Gastroesophageal sphincter (tissue), 3 donors: ENCODE data around the gene AMDHD2.
"Not testable (repeated sequence)": the region's sequence is repeated elsewhere in the genome, so short reads cannot be mapped to it uniquely, and the experiment has no call there.

Source experiments
- EP300 ChIP-seq: sonication (generic); formaldehyde crosslinking; IDR thresholded peaks from one replicate; pipeline ENCODE4 v1.6.1; 2017; ENCODE audit warnings: antibody characterized with exemption, mild to moderate bottlenecking
- POLR2AphosphoS5 ChIP-seq: sonication (generic); formaldehyde crosslinking; IDR thresholded peaks from one replicate; pipeline ENCODE4 v1.6.1; 2017; ENCODE audit warnings: antibody characterized with exemption
- TF ChIP-seq, protein P1 (sequence below), 4 experiments: fragments of 200-600 bp in 2 of 4; fragments of 450-650 bp in 2 of 4; sonication (generic) in 1 of 4; IDR thresholded peaks; one replicate each; pipeline ENCODE4 v1.5.1; 2017 to 2019; ENCODE audit warnings: antibody characterized with exemption in 4 of 4, mild to moderate bottlenecking in 2 of 4, moderate library complexity in 2 of 4

GRCh38 chr16:2541409-2541808 is 21.2 kb downstream of the AMDHD2 start:
- TF ChIP-seq POLR2AphosphoS5, EP300: not testable (repeated sequence)
- TF ChIP-seq, protein P1, sequence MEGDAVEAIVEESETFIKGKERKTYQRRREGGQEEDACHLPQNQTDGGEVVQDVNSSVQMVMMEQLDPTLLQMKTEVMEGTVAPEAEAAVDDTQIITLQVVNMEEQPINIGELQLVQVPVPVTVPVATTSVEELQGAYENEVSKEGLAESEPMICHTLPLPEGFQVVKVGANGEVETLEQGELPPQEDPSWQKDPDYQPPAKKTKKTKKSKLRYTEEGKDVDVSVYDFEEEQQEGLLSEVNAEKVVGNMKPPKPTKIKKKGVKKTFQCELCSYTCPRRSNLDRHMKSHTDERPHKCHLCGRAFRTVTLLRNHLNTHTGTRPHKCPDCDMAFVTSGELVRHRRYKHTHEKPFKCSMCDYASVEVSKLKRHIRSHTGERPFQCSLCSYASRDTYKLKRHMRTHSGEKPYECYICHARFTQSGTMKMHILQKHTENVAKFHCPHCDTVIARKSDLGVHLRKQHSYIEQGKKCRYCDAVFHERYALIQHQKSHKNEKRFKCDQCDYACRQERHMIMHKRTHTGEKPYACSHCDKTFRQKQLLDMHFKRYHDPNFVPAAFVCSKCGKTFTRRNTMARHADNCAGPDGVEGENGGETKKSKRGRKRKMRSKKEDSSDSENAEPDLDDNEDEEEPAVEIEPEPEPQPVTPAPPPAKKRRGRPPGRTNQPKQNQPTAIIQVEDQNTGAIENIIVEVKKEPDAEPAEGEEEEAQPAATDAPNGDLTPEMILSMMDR (IDR thresholded peaks at IDR 0.05), result not testable (repeated sequence)
